HepG2 (cell line): ENCODE results near the gene ACAP3. TPM values are rescaled to one million over a fixed set of nuclear protein-coding genes. Genes with fewer than 3 reads are reported as not detected.
A peak's percentile ranks its signal among the peaks of the same experiment; 100 is the strongest.

Experiments used
- ADNP ChIP-seq: sonication (generic); formaldehyde crosslinking; IDR thresholded peaks from 2 replicates; pipeline ENCODE4 v1.4.0; 2020; ENCODE audit warnings: missing genetic modification reagents
- BCL6 ChIP-seq: IDR thresholded peaks from 2 replicates; pipeline ENCODE4 v1.6.1; 2016; ENCODE audit warnings: missing genetic modification reagents, missing compliant biosample characterization
- CEBPB ChIP-seq: IDR thresholded peaks from 2 replicates; pipeline ENCODE4 v1.6.1; 2011; ENCODE audit warnings: low read depth, low read length, improper control_type of control experiment, borderline replicate concordance
- ETV5 ChIP-seq: IDR thresholded peaks from 2 replicates; pipeline ENCODE4 v1.6.1; 2018; ENCODE audit warnings: missing biosample characterization, missing genetic modification reagents, inconsistent platforms, borderline replicate concordance
- GZF1 ChIP-seq: sonication (generic); formaldehyde crosslinking; IDR thresholded peaks from 2 replicates; pipeline ENCODE4 v1.5.1; 2020; ENCODE audit warnings: mild to moderate bottlenecking, missing genetic modification reagents
- HNRNPK ChIP-seq: fragments of 200-400 bp; formaldehyde crosslinking; IDR thresholded peaks from 2 replicates; pipeline ENCODE4 v1.6.1; 2018; ENCODE audit warnings: low read length, low read depth, moderate library complexity, mild to moderate bottlenecking; ENCODE audit not compliant: poor library complexity, severe bottlenecking
- KDM6A ChIP-seq: IDR thresholded peaks from 2 replicates; pipeline ENCODE4 v1.6.1; 2016; ENCODE audit warnings: low read depth
- MEIS2 ChIP-seq: sonication (generic); formaldehyde crosslinking; IDR thresholded peaks from 2 replicates; pipeline ENCODE4 v1.9.0; 2021; ENCODE audit warnings: mild to moderate bottlenecking, missing genetic modification reagents
- ZBTB42 ChIP-seq: sonication (generic); formaldehyde crosslinking; IDR thresholded peaks from 2 replicates; pipeline ENCODE4 v1.5.0; 2020; ENCODE audit warnings: mild to moderate bottlenecking, missing genetic modification reagents
- ZNF354B ChIP-seq: sonication (generic); formaldehyde crosslinking; IDR thresholded peaks from 2 replicates; pipeline ENCODE4 v1.8.0; 2022; ENCODE audit warnings: mild to moderate bottlenecking, missing genetic modification reagents
- ZNF552 ChIP-seq: sonication (generic); formaldehyde crosslinking; IDR thresholded peaks from 2 replicates; pipeline ENCODE4 v1.9.0; 2022; ENCODE audit warnings: missing genetic modification reagents, mild to moderate bottlenecking, borderline replicate concordance
- ZNF607 ChIP-seq: sonication (generic); formaldehyde crosslinking; IDR thresholded peaks from 2 replicates; pipeline ENCODE4 v1.5.1; 2020; ENCODE audit warnings: missing genetic modification reagents, mild to moderate bottlenecking, borderline replicate concordance
- ZNF776 ChIP-seq: sonication (generic); formaldehyde crosslinking; IDR thresholded peaks from 2 replicates; pipeline ENCODE4 v1.4.0; 2020; ENCODE audit warnings: mild to moderate bottlenecking, missing genetic modification reagents
- polyA plus RNA-seq, 8 experiments: library from polyadenylated mRNA; depleted of rRNA in 3 of 8; stranded (reverse) in 7 of 8; unstranded in 1 of 8; fragments of >200 nt; fragmentation: Illumina TruSeq in 4 of 8; extraction: Trizol in 4 of 8; gene quantifications; 2 replicates each; pipeline versions ENCODE4 v1.2.1 to v1.2.3, GENCODE V29; 2011 to 2016; ENCODE audit warnings: low read depth in 4 of 8, missing spikeins in 1 of 8, mixed read lengths in 1 of 8; ENCODE audit not compliant: insufficient read depth in 1 of 8
- total RNA-seq, 5 experiments: library from RNA; depleted of rRNA; stranded (reverse); fragments of >200 nt; fragmentation: Illumina TruSeq; extraction: Trizol; gene quantifications; 2 replicates each; pipeline ENCODE4 v1.2.3, GENCODE V29; 2016; ENCODE audit warnings: low read depth in 1 of 5
- TF ChIP-seq, protein P1 (sequence below): sonication (generic); formaldehyde crosslinking; IDR thresholded peaks from 2 replicates; pipeline ENCODE4 v1.5.0; 2020; ENCODE audit warnings: mild to moderate bottlenecking, missing genetic modification reagents
- TF ChIP-seq, protein P2 (sequence below): IDR thresholded peaks from 2 replicates; pipeline ENCODE4 v1.6.1; 2016; ENCODE audit warnings: missing compliant biosample characterization, missing genetic modification reagents, borderline replicate concordance
- TF ChIP-seq, protein P3 (sequence below): sonication (generic); formaldehyde crosslinking; IDR thresholded peaks from 2 replicates; pipeline ENCODE4 v1.8.0; 2023; ENCODE audit warnings: mild to moderate bottlenecking, missing genetic modification reagents
- TF ChIP-seq, protein P4 (sequence below): sonication (generic); formaldehyde crosslinking; IDR thresholded peaks from 2 replicates; pipeline ENCODE4 v1.4.0; 2020; ENCODE audit warnings: missing genetic modification reagents, borderline replicate concordance
- TF ChIP-seq, protein P5 (sequence below): sonication (generic); formaldehyde crosslinking; IDR thresholded peaks from 2 replicates; pipeline ENCODE4 v1.8.1; 2023; ENCODE audit warnings: mild to moderate bottlenecking, missing genetic modification reagents

ACAP3 gene
- total and polyA plus RNA-seq, 2 of the 13 experiments (the other 11 are each of a cell fraction or from before 2014, with no cell fraction given): 29.4 to 50.8 TPM

DNA sequence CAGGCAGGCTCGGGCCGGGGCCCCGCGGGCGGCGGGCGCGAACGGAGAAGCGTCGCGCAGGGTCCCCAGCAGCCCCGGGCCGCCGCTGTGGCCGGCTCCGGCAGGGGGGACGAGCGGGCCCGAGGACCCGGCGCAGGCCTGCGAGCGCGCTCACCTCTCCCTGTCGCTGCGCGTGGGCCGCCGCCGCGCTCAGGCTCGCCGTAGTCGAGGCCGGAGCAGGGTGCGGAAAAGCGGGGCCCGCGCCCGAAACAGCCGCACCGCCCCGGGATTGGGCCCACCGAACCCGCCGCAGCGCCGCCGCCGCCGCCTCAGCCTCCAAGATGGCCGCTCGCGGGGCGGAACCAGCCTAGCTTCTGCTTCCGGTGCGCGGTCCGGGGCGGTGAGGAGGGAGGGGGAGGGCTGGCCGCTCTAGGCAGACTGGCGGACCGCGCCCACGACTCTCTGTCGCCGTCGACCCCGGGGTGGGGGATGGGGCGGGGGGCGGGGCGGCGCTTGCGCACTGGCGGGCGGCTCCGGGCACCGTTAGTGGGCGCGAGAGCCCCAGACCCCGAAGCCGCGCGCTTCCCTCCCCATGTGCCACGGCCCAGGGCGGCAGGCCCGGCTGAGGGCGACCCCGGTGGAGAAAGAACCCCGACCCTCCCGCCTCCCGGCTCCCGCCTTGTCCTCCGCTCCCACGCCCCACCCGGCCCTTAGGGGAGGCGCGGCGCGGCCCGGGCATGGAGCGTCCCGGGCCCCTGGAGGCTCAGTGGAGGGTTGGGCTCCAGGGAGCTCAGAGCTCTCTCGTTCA lies 34.0 kb downstream of the ACAP3 start, which contains the start of gene UBE2J2 (continued):
- TF ChIP-seq ZNF354B (CRISPR knock-in tag) (no peak), ZBTB42 (CRISPR knock-in tag) (0 out of 2 replicates have a peak, but pooled peaks have one; percentile 44), ETV5 (CRISPR knock-in tag) (peak; percentile 18; the same call in 1 of the 2 replicates), BCL6 (no peak), MEIS2 (CRISPR knock-in tag) (no peak; the same call in 1 of the 2 replicates), CEBPB (no peak), ADNP (CRISPR knock-in tag) (no peak), ZNF607 (CRISPR knock-in tag) (peak; percentile 31; the same call in 1 of the 2 replicates), ZNF776 (0 out of 2 replicates have a peak, but pooled peaks have one; percentile 30), GZF1 (CRISPR knock-in tag) (no peak), KDM6A (CRISPR knock-in tag) (no peak), HNRNPK (peak; percentile 42), ZNF552 (CRISPR knock-in tag) (peak; percentile 64; the same call in 1 of the 2 replicates)
- TF ChIP-seq, protein P1, sequence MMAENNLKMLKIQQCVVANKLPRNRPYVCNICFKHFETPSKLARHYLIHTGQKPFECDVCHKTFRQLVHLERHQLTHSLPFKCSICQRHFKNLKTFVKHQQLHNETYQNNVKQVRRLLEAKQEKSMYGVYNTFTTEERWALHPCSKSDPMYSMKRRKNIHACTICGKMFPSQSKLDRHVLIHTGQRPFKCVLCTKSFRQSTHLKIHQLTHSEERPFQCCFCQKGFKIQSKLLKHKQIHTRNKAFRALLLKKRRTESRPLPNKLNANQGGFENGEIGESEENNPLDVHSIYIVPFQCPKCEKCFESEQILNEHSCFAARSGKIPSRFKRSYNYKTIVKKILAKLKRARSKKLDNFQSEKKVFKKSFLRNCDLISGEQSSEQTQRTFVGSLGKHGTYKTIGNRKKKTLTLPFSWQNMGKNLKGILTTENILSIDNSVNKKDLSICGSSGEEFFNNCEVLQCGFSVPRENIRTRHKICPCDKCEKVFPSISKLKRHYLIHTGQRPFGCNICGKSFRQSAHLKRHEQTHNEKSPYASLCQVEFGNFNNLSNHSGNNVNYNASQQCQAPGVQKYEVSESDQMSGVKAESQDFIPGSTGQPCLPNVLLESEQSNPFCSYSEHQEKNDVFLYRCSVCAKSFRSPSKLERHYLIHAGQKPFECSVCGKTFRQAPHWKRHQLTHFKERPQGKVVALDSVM: no peak; the same call in 1 of the 2 replicates
- TF ChIP-seq, protein P2, sequence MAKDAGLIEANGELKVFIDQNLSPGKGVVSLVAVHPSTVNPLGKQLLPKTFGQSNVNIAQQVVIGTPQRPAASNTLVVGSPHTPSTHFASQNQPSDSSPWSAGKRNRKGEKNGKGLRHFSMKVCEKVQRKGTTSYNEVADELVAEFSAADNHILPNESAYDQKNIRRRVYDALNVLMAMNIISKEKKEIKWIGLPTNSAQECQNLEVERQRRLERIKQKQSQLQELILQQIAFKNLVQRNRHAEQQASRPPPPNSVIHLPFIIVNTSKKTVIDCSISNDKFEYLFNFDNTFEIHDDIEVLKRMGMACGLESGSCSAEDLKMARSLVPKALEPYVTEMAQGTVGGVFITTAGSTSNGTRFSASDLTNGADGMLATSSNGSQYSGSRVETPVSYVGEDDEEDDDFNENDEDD (CRISPR knock-in tag): peak; percentile 72; the same call in 1 of the 2 replicates
- TF ChIP-seq, protein P3, sequence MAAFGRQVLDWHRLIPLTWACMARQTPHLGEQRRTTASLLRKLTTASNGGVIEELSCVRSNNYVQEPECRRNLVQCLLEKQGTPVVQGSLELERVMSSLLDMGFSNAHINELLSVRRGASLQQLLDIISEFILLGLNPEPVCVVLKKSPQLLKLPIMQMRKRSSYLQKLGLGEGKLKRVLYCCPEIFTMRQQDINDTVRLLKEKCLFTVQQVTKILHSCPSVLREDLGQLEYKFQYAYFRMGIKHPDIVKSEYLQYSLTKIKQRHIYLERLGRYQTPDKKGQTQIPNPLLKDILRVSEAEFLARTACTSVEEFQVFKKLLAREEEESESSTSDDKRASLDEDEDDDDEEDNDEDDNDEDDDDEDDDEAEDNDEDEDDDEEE (CRISPR knock-in tag): no peak; the same call in 1 of the 2 replicates
- TF ChIP-seq, protein P4, sequence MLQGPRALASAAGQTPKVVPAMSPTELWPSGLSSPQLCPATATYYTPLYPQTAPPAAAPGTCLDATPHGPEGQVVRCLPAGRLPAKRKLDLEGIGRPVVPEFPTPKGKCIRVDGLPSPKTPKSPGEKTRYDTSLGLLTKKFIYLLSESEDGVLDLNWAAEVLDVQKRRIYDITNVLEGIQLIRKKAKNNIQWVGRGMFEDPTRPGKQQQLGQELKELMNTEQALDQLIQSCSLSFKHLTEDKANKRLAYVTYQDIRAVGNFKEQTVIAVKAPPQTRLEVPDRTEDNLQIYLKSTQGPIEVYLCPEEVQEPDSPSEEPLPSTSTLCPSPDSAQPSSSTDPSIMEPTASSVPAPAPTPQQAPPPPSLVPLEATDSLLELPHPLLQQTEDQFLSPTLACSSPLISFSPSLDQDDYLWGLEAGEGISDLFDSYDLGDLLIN (CRISPR knock-in tag): no peak
- TF ChIP-seq, protein P5, sequence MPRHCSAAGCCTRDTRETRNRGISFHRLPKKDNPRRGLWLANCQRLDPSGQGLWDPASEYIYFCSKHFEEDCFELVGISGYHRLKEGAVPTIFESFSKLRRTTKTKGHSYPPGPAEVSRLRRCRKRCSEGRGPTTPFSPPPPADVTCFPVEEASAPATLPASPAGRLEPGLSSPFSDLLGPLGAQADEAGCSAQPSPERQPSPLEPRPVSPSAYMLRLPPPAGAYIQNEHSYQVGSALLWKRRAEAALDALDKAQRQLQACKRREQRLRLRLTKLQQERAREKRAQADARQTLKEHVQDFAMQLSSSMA (CRISPR knock-in tag): no peak
